ENCODE measurements around the gene S100A16.
A peak's percentile ranks its signal among the peaks of the same experiment; 100 is the strongest.

S100A16 gene

GRCh38 chr1:153635872-153636271, 22.9 kb upstream of the S100A16 start:
- DNase-seq, result no peak

- DNase-seq, result peak; percentile 84
Measured at GRCh38 chr1:153633754-153634665, 21.1 kb upstream of the S100A16 start, which contains the start of gene CHTOP. CHTOP (plus strand) TSS chr1:153634066; CDS start chr1:153636589, 2,523 bp downstream.

GRCh38 chr1:153633161-153633753, 20.3 kb upstream of the S100A16 start:
- DNase-seq, result no peak

GRCh38 chr1:153631047-153632022, 18.4 kb upstream of the S100A16 start:
- DNase-seq, result no peak

GRCh38 chr1:153630384-153630783, 17.4 kb upstream of the S100A16 start:
- DNase-seq, result no peak

- DNase-seq, result no peak
Measured at GRCh38 chr1:153629971-153630370, 17.0 kb upstream of the S100A16 start.

- DNase-seq, result no peak
Measured at GRCh38 chr1:153629343-153629665, 16.4 kb upstream of the S100A16 start.

- DNase-seq, result no peak
Measured at GRCh38 chr1:153628638-153629342, 15.9 kb upstream of the S100A16 start.

GRCh38 chr1:153627715-153628626, 15.0 kb upstream of the S100A16 start, which contains the start of gene S100A1:
S100A1 (plus strand) TSS chr1:153628434; CDS start chr1:153630522, 2,088 bp downstream.
- no peak for DNase-seq

- DNase-seq, result peak; percentile 50 to 72
Measured at GRCh38 chr1:153626904-153627714, 14.2 kb upstream of the S100A16 start, which contains the start of gene S100A13. S100A13 (minus strand) TSS chr1:153627505; CDS start chr1:153626472, 1,033 bp downstream.

- no peak for DNase-seq
Measured at GRCh38 chr1:153626477-153626903, 13.6 kb upstream of the S100A16 start.

- DNase-seq, result no peak
Measured at GRCh38 chr1:153624965-153625611, 12.2 kb upstream of the S100A16 start.

GRCh38 chr1:153623101-153623500, 10.2 kb upstream of the S100A16 start:
- no peak for DNase-seq

- DNase-seq, result no peak
Measured at GRCh38 chr1:153619171-153619570, 6.2 kb upstream of the S100A16 start.

- peak; percentile 61 to 71 for DNase-seq
Measured at GRCh38 chr1:153617663-153618062, 4.7 kb upstream of the S100A16 start.

GRCh38 chr1:153616917-153617311, 4.0 kb upstream of the S100A16 start:
- no peak for DNase-seq

GRCh38 chr1:153616144-153616916, 3.4 kb upstream of the S100A16 start, which contains the start of gene S100A14:
S100A14 (minus strand) TSS chr1:153616325; CDS start chr1:153615858, 467 bp downstream.
- DNase-seq, result no peak

GRCh38 chr1:153615406-153615805, 2.5 kb upstream of the S100A16 start:
- DNase-seq, result no peak

- no peak for DNase-seq
Measured at GRCh38 chr1:153614906-153615305, 2.0 kb upstream of the S100A16 start.

All from SW 1271 (cell line).